DMS114 treated with DMSO at 0.1 percent for 48 hours (cell line): Measurements from ENCODE around the gene DUS2.
"Not testable (repeated sequence)": the region's sequence is repeated elsewhere in the genome, so short reads cannot be mapped to it uniquely, and the experiment has no call there.

Experiments used
- DNase-seq: peaks from one replicate; lab custom pipeline; 2025; ENCODE audit not compliant: unreplicated experiment; lab: John Stamatoyannopoulos, UW

The DUS2 gene

GRCh38 chr16:67998231-67998778 is 24.8 kb upstream of the DUS2 start:
- not testable (repeated sequence) for DNase-seq

GRCh38 chr16:67998779-67999688 is 24.1 kb upstream of the DUS2 start, which contains the start of gene DPEP2:
TSS of gene DPEP2 (minus strand) at chr16:67999484. CDS start at chr16:67993212, 6,272 bp downstream.
- not testable (repeated sequence) for DNase-seq

GRCh38 chr16:67999985-68000384 is 23.1 kb upstream of the DUS2 start:
- no peak for DNase-seq

- DNase-seq, result no peak
Observed at GRCh38 chr16:68000450-68000849, 22.6 kb upstream of the DUS2 start.

GRCh38 chr16:68003031-68003430 is 20.1 kb upstream of the DUS2 start:
- no peak for DNase-seq

GRCh38 chr16:68005211-68005610 is 17.9 kb upstream of the DUS2 start:
- no peak for DNase-seq

- DNase-seq, result no peak
Observed at GRCh38 chr16:68005786-68006286, 17.2 kb upstream of the DUS2 start.

- DNase-seq, result no peak
Observed at GRCh38 chr16:68009157-68009735, 13.8 kb upstream of the DUS2 start.

- DNase-seq, result not testable (repeated sequence)
Observed at GRCh38 chr16:68009872-68010271, 13.2 kb upstream of the DUS2 start.

GRCh38 chr16:68013440-68013839 is 9.6 kb upstream of the DUS2 start:
- DNase-seq, result no peak

GRCh38 chr16:68015681-68016080 is 7.4 kb upstream of the DUS2 start, which contains the start of gene DPEP2NB:
TSS of gene DPEP2NB (minus strand) at chr16:68015911. CDS start at chr16:68015770, 141 bp downstream.
- no peak for DNase-seq

GRCh38 chr16:68019167-68019680 is 3.9 kb upstream of the DUS2 start:
- DNase-seq, result no peak

GRCh38 chr16:68021490-68021889 is 1.6 kb upstream of the DUS2 start:
- DNase-seq, result no peak

GRCh38 chr16:68022278-68022727 is 781 bp upstream of the DUS2 start:
- DNase-seq, result no peak

- DNase-seq, result no peak
Observed at GRCh38 chr16:68028996-68029395, 5.9 kb downstream of the DUS2 start.

GRCh38 chr16:68030108-68030507 is 7.0 kb downstream of the DUS2 start:
- DNase-seq, result not testable (repeated sequence)

GRCh38 chr16:68031951-68032350 is 8.9 kb downstream of the DUS2 start:
- DNase-seq, result no peak

- DNase-seq, result no peak
Observed at GRCh38 chr16:68033101-68033500, 10.0 kb downstream of the DUS2 start.

- no peak for DNase-seq
Observed at GRCh38 chr16:68035227-68035626, 12.1 kb downstream of the DUS2 start.

GRCh38 chr16:68037841-68038597 is 14.9 kb downstream of the DUS2 start:
- no peak for DNase-seq
